OCI-LY7 (cell line): ENCODE results near the gene BDP1. TPM values are rescaled to one million over a fixed set of nuclear protein-coding genes. Genes with fewer than 3 reads are reported as not detected.
A peak's percentile ranks its signal among the peaks of the same experiment; 100 is the strongest.

Experiments used
- BruUV-seq: library from RNA; stranded (reverse); fragments of 400-500 nt; replicated peaks from 2 replicates; lab custom pipeline; 2021; lab: Mats Ljungman, UMichigan
- CTCF ChIA-PET: fragments of 300-600 bp; sonication (Branson Sonifier 250); formaldehyde crosslinking; loops from one replicate; lab custom pipeline; 2022; ENCODE audit warnings: antibody characterized with exemption; ENCODE audit not compliant: unreplicated experiment; lab: Charles Lee
- POLR2A ChIA-PET: fragments of 300-600 bp; sonication (Branson Sonifier 250); formaldehyde crosslinking; loops from one replicate; lab custom pipeline; 2022; ENCODE audit warnings: antibody characterized with exemption; lab: Charles Lee
- DNase-seq: peaks from one replicate; pipeline ENCODE4 v3.0.0-alpha.2; 2015; ENCODE audit warnings: low spot score
- H2AFZ ChIP-seq: fragments of 200-600 bp; sonication (generic), shearing (Covaris generic); 2 replicates; pipeline ENCODE4 v1.6.1; 2014; ENCODE audit warnings: mild to moderate bottlenecking, antibody characterized with exemption, low read length, moderate library complexity
- H3K27ac ChIP-seq: fragments of 200-600 bp; sonication (generic); 2 replicates; pipeline ENCODE4 v1.5.1; 2014; ENCODE audit warnings: mixed run types, low read depth, mild to moderate bottlenecking, moderate library complexity, low read length, inconsistent platforms; ENCODE audit not compliant: poor library complexity, severe bottlenecking
- H3K36me3 ChIP-seq: fragments of 200-600 bp; sonication (generic); 2 replicates; pipeline ENCODE4 v1.6.1; 2014; ENCODE audit warnings: mild to moderate bottlenecking, antibody characterized with exemption, low read length, moderate library complexity, mixed read lengths; ENCODE audit not compliant: insufficient read depth
- H3K4me1 ChIP-seq: fragments of 200-600 bp; sonication (generic); 2 replicates; pipeline ENCODE4 v1.5.1; 2014; ENCODE audit warnings: mild to moderate bottlenecking, low read length; ENCODE audit not compliant: insufficient read depth, poor library complexity, severe bottlenecking
- H3K4me2 ChIP-seq: fragments of 200-600 bp; sonication (generic); 2 replicates; pipeline ENCODE4 v1.6.1; 2014; ENCODE audit warnings: mild to moderate bottlenecking, low read length
- H3K4me3 ChIP-seq: fragments of 200-600 bp; sonication (generic); 2 replicates; pipeline ENCODE4 v1.5.1; 2014; ENCODE audit warnings: mild to moderate bottlenecking, low read depth, low read length; ENCODE audit not compliant: poor library complexity, severe bottlenecking
- H3K79me2 ChIP-seq: fragments of 200-600 bp; sonication (generic); 2 replicates; pipeline ENCODE4 v1.6.1; 2016; ENCODE audit warnings: low read depth, mild to moderate bottlenecking, low read length, moderate library complexity, mixed read lengths; ENCODE audit not compliant: insufficient read depth
- H3K9me2 ChIP-seq: fragments of 200-600 bp; sonication (generic); 2 replicates; pipeline ENCODE4 v1.6.1; 2016; ENCODE audit warnings: mild to moderate bottlenecking, low read length, mixed read lengths; ENCODE audit not compliant: insufficient read depth
- H3K9me3 ChIP-seq: fragments of 200-600 bp; sonication (generic); 2 replicates; pipeline ENCODE4 v1.6.1; 2014; ENCODE audit warnings: mild to moderate bottlenecking, mixed run types, low read length, mixed read lengths
- H4K20me1 ChIP-seq: fragments of 200-600 bp; sonication (generic); 2 replicates; pipeline ENCODE4 v1.6.1; 2014; ENCODE audit warnings: mild to moderate bottlenecking, antibody characterized with exemption, low read length, moderate library complexity, mixed read lengths; ENCODE audit not compliant: insufficient read depth
- CTCF ChIP-seq: fragments of 200-600 bp; sonication (generic); conservative IDR thresholded peaks from 2 replicates; pipeline ENCODE4 v1.5.1; 2014; ENCODE audit warnings: mild to moderate bottlenecking, antibody characterized with exemption, low read length, moderate library complexity, mixed read lengths
- EZH2phosphoT487 ChIP-seq: fragments of 200-600 bp; sonication (generic); IDR thresholded peaks from 2 replicates; pipeline ENCODE4 v1.6.1; 2018; ENCODE audit warnings: low read depth, borderline replicate concordance, mild to moderate bottlenecking, mixed run types, antibody characterized with exemption, low read length, moderate library complexity, mixed read lengths
- intact Hi-C: fragments of 100-400 bp; cut with micrococcal nuclease; formaldehyde crosslinking; loops from one replicate; pipeline ENCODE4 v1.10.0; 2022; ENCODE audit not compliant: unreplicated experiment
- total RNA-seq, 2 experiments: library from RNA; depleted of rRNA in 1 of 2; stranded (reverse); fragments of >200 nt in 1 of 2; shearing (Covaris generic) in 1 of 2; gene quantifications; 2 replicates each; pipeline ENCODE4 v1.2.3, GENCODE V29; 2014 to 2022

BDP1 gene
- total RNA-seq, 2 experiments from 2014 or later, result 29.2 to 37.3 TPM

DNA sequence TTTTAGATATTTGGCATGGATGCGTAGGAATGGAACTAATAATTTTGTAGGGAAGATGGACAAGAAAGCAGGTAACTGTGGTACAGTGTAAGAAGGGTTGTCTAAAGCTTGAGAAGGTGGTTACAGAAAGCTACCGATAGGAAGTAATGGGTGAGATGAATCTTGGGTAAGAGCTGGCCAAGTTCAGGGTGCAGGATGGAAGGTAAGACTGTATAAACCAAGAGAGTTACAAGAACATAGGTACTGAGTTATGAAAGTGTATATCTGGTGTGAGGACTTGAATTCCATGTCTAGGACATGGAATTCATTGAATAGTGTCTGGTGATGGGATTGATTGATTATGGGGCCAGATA lies 133.1 kb downstream of the BDP1 start:
- ChIA-PET CTCF (no interaction called here), POLR2A (interaction anchor here (0.6 kb wide), 1 partner anchor 361 kb away, joined by 3 read pairs; no protein-coding TSS in a partner anchor)
- H3K9me3 ChIP-seq, result no peaks in the 10 kb centered on the region
- peak overlapping the region; percentile 69 for H3K4me2 ChIP-seq
- H4K20me1 ChIP-seq, result no peaks in the 10 kb centered on the region
- no peak for DNase-seq
- intact Hi-C loops, result no loop called here
- TF ChIP-seq CTCF, result no peak
- no peak for TF ChIP-seq EZH2phosphoT487
- peak overlapping the region; percentile 85 for H3K4me3 ChIP-seq
- peaks cover 30% of the 10 kb centered on the region; the same call in 1 of the 2 replicates for H3K79me2 ChIP-seq
- no peak overlapping the region for H3K27ac ChIP-seq
- H3K4me1 ChIP-seq, result peaks cover 19% of the 10 kb centered on the region
- peaks cover 6% of the 10 kb centered on the region for H3K36me3 ChIP-seq
- H3K9me2 ChIP-seq, result no peaks in the 10 kb centered on the region
- BruUV-seq, result no TSS peak
- H2AFZ ChIP-seq, result no peak overlapping the region

DNA sequence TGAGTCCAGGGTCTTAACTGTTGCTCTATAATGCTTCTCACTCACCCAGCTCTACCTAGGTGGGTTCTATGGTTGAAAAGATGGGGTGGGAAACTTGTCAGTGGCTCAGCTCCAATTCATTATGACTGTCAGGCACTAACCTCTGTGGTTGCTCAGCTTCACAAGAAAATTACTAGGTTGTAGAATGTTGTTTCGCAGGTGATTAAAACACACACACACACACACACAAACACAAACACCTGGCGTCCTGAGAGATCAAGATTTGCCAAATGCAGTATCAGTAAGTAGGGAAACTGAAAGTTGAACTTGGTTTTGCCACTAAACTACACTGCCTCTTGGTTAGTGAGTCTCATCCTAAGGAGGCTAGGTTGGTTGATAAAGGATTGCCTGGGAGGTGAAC lies 134.5 kb downstream of the BDP1 start:
- intact Hi-C loops, result no loop called here
- no peak for DNase-seq
- peaks cover 30% of the 10 kb centered on the region; the same call in 1 of the 2 replicates for H3K79me2 ChIP-seq
- H3K4me3 ChIP-seq, result no peak overlapping the region
- H3K27ac ChIP-seq, result no peak overlapping the region
- no peaks in the 10 kb centered on the region for H3K9me3 ChIP-seq
- no peaks in the 10 kb centered on the region for H4K20me1 ChIP-seq
- no TSS peak for BruUV-seq
- H3K4me2 ChIP-seq, result peak overlapping the region; percentile 15; the same call in 1 of the 2 replicates
- ChIA-PET POLR2A (interaction anchor here (0.6 to 1.1 kb wide), 3 partner anchors 10 to 721 kb away, joined by 3 to 4 read pairs (median 4); no protein-coding TSS in a partner anchor), CTCF (no interaction called here)
- TF ChIP-seq CTCF (no peak), EZH2phosphoT487 (no peak)
- peaks cover 19% of the 10 kb centered on the region for H3K4me1 ChIP-seq
- H2AFZ ChIP-seq, result no peak overlapping the region
- H3K9me2 ChIP-seq, result no peaks in the 10 kb centered on the region
- peaks cover 15% of the 10 kb centered on the region for H3K36me3 ChIP-seq

DNA sequence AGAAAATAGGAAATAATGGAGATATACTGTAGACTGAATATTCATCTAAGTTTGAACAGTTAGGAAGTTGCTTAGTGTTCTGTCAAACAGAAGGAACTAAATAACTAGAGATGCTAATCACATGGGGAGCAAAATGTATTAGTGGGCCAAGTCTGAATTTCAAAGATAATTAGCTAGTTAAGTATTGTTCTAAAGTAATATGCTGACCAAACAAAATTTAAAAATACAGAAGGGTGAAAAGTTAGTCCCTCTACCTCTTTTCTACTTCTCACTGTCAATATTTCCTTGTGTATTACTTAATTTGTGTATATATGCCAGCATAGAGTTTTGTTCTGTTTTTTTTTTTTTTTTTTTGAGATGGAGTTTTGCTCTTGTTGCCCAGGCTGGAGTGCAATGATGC lies 135.6 kb downstream of the BDP1 start:
- Histone ChIP-seq H3K4me1 (peaks cover 19% of the 10 kb centered on the region), H3K27ac (no peak overlapping the region), H2AFZ (no peak overlapping the region), H3K9me2 (no peaks in the 10 kb centered on the region), H4K20me1 (no peaks in the 10 kb centered on the region), H3K4me3 (no peak overlapping the region), H3K36me3 (peaks cover 22% of the 10 kb centered on the region), H3K79me2 (peaks cover 30% of the 10 kb centered on the region; the same call in 1 of the 2 replicates), H3K9me3 (no peaks in the 10 kb centered on the region), H3K4me2 (no peak overlapping the region)
- ChIA-PET CTCF (no interaction called here), POLR2A (interaction anchor here (0.6 to 1.2 kb wide), 4 partner anchors 9 to 436 kb away, joined by 3 read pairs; no protein-coding TSS in a partner anchor)
- DNase-seq, result no peak
- no TSS peak for BruUV-seq
- TF ChIP-seq EZH2phosphoT487, result no peak
- TF ChIP-seq CTCF, result no peak
- intact Hi-C loops, result no loop called here
